ENCODE results near the gene IGF2BP3. TPM values are rescaled to one million over a fixed set of nuclear protein-coding genes. Genes with fewer than 3 reads are reported as not detected.

Gene IGF2BP3
- total RNA-seq, 4 donors from 2014 or later, result 1.1 TPM; not detected in 3

DNA sequence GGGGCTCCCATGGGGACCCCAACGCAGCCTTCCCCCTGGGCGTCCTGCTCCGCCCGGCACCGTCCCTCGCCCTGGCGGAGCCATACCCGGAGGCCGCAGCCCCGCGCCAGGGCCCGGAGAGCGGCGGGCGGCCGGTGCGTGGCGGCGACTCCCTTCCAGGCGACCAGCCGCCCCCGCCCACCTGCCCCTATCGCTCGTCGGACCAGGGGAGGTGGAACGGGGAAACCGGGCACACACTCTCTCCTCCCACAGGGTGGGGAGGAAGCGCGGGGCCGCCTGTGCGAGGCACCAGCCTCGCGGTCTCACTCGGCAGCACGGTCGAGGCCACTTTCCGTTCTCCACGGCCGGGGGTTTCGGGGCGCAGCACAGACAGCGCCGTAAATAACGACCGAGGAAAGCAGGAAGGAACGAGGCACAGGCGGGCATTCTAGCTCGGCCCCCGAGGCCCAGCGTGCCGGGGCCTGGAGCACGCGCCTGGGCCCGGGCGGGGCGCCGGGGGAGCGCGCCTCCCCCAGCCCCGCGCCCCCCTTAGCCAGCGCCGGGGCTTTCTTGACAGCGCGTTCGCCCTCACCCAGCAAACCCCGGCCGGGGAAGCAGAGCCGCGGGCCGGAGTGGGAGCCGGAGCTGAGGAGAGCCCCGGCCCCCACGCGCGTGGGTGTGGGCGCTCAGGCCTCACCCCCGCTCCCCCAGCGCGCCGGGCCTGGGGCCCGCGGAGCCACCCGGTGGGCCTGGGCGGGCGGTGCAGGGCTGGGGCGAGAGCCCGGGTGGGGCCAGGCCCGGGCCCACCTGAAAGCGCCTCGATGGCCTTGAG, 936 bp downstream of the IGF2BP3 start:
- TF ChIP-seq POLR2A (IDR thresholded peaks at IDR 0.05), result no peak
- TF ChIP-seq, protein P1, sequence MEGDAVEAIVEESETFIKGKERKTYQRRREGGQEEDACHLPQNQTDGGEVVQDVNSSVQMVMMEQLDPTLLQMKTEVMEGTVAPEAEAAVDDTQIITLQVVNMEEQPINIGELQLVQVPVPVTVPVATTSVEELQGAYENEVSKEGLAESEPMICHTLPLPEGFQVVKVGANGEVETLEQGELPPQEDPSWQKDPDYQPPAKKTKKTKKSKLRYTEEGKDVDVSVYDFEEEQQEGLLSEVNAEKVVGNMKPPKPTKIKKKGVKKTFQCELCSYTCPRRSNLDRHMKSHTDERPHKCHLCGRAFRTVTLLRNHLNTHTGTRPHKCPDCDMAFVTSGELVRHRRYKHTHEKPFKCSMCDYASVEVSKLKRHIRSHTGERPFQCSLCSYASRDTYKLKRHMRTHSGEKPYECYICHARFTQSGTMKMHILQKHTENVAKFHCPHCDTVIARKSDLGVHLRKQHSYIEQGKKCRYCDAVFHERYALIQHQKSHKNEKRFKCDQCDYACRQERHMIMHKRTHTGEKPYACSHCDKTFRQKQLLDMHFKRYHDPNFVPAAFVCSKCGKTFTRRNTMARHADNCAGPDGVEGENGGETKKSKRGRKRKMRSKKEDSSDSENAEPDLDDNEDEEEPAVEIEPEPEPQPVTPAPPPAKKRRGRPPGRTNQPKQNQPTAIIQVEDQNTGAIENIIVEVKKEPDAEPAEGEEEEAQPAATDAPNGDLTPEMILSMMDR (IDR thresholded peaks at IDR 0.05), result no peak
- H3K4me1 ChIP-seq, result peaks cover 10 to 67% (median 34%) of the 10 kb centered on the region in 4 donors
- peak in 1 of 3 donors; percentile 52 for DNase-seq

DNA sequence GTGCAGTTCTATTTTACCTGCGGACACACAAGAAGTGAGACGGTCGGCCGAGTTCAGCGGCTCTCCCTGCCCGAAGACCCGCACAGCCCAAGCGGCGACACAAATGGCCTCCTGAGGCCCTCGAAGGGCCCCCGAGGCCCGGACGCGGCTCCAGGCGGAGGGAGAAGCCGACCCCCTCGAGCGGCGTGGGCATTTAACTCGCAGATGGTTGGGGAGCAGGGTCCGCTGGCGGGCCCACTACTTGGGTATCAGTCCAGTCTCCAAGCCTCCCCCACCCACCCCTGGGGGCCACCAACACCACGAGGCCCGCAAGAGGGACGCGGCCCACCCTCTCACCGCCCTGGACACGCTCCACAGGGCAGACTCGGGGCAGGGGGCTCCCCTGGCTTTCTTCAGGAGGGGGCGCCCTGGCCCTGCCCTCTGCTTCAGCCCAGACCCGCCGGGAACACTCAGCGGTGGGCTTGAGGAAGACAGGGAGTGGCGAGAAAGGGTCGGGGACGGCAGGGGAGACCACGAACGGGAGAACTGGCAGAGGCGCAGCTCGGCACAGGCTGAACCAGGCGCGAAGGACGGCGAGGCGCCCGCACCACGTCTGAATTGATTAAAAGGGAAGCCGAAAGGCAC, 1.7 kb downstream of the IGF2BP3 start:
- TF ChIP-seq, protein P1 (IDR thresholded peaks at IDR 0.05), result no peak
- no peak for TF ChIP-seq POLR2A (IDR thresholded peaks at IDR 0.05)
- Histone ChIP-seq H3K36me3 (no peaks in the 10 kb centered on the region), H3K27ac (no peak overlapping the region), H3K4me3 (peak overlapping the region in 3 of 4 donors; percentile 34 to 45 (median 40)), H3K4me1 (peaks cover 10 to 60% (median 27%) of the 10 kb centered on the region in 4 donors), H3K9me3 (no peaks in the 10 kb centered on the region), H3K27me3 (peaks cover 0 to 55% of the 10 kb centered on the region in 2 donors)
- DNase-seq, result peak in 1 of 3 donors; percentile 50

More for the DNA sequence above, 936 bp downstream of the IGF2BP3 start:
- peak overlapping the region in 3 of 4 donors; percentile 34 to 45 (median 40) for H3K4me3 ChIP-seq
- H3K9me3 ChIP-seq, result peaks cover 0 to 1% (median 0%) of the 10 kb centered on the region in 4 donors
- no peaks in the 10 kb centered on the region for H3K36me3 ChIP-seq
- no peak overlapping the region for H3K27ac ChIP-seq
- peaks cover 4 to 62% of the 10 kb centered on the region in 2 donors for H3K27me3 ChIP-seq

DNA sequence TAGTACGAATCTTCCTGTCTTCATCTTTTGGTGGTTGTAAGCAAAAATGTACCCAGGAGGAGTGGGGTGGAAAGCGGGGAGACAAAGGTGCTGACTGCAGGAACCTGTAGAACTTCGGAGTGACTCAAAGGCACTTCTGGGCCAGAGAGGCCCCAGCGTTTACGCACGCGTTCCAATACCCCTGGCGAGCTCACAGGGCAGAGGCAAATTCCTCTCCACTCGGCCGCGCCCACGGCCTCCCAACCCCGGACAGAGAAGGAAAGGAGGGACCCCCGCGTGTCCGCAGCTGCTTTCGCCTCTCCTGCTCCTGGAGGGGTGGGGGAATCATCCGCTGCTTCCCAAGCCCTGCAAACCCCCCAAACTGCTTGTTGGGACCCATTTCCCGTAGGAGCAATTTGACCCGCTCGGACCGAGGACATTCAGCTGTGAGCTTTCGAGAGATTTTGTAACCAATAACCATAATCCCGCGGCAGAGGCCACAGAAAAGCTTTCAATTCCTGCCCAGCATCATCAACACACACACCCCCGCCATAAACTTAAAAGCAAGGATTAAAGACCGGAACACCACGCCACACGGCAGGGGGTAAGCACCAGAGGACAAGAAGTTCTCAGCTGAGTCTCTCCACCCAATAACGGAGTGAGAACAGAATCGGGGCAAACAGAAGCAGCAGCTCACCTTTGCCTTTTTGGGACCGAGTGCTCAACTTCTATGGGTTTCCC, 2.3 kb downstream of the IGF2BP3 start:
- TF ChIP-seq POLR2A (IDR thresholded peaks at IDR 0.05), result no peak
- TF ChIP-seq, protein P1 (IDR thresholded peaks at IDR 0.05), result no peak
- peaks cover 0 to 48% of the 10 kb centered on the region in 2 donors for H3K27me3 ChIP-seq
- H3K9me3 ChIP-seq, result no peaks in the 10 kb centered on the region
- peak overlapping the region in 3 of 4 donors; percentile 20 to 45 (median 40) for H3K4me3 ChIP-seq
- no peak overlapping the region for H3K27ac ChIP-seq
- H3K4me1 ChIP-seq, result peaks cover 10 to 55% (median 27%) of the 10 kb centered on the region in 4 donors
- H3K36me3 ChIP-seq, result no peaks in the 10 kb centered on the region
- DNase-seq, result peak in 1 of 3 donors; percentile 54

DNA sequence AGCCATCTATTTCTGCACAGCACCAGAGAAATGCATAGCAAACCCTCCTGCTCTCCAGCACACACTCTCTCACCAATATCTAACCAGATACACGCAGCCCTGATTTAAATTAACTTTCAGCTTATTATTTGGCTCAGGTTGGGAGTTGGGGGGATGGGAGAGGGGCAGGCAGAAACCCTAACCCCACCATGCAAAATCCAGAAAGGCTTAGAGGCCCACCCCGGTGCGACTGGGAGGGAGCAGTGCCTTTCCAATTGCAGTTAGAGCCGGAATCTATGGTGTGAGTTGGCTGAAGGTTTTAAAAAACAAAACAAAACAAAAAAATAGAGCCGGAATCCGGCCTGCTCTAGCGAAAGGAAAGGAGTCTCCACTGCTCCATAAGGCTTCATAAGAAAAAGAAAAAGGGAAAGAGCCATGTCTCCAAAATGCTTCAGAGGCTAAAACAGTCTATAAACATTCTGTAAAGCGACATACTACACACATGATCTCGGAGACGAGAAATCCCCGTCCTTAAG, 2.9 kb downstream of the IGF2BP3 start:
- Histone ChIP-seq H3K27me3 (peaks cover 0 to 45% of the 10 kb centered on the region in 2 donors), H3K36me3 (no peaks in the 10 kb centered on the region), H3K4me3 (no peak overlapping the region), H3K4me1 (peaks cover 10 to 55% (median 27%) of the 10 kb centered on the region in 4 donors), H3K9me3 (no peaks in the 10 kb centered on the region), H3K27ac (no peak overlapping the region)
- DNase-seq, result no peak
- TF ChIP-seq POLR2A (IDR thresholded peaks at IDR 0.05), result no peak
- TF ChIP-seq, protein P1 (IDR thresholded peaks at IDR 0.05), result no peak

DNA sequence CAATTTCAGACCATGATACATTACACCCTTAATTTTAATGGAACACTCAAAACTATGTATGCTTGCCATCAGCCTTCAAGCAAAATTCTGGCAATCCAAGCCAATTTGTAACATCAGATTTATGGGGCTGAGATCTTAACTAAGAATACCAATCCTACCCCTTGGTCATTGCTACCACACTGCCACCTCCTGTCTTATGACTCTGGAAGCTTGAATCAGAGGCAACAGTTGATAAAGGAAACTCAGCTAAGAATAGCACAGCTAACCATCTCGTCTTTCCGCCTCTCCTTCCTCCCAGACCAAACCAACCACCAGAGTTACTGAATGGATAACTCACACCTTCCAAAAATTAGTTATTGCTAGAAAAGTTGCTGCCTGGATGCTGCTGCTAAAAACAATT, 7.4 kb downstream of the IGF2BP3 start:
- no peak for DNase-seq

More for the DNA sequence above, 7.4 kb downstream of the IGF2BP3 start:
- H3K27me3 ChIP-seq, result peaks cover 0 to 2% of the 10 kb centered on the region in 2 donors
- TF ChIP-seq, protein P1 (IDR thresholded peaks at IDR 0.05), result peak in 3 of 6 experiments; percentile 27 to 43 (median 41)
- no peak for TF ChIP-seq POLR2A (IDR thresholded peaks at IDR 0.05)
- H3K9me3 ChIP-seq, result no peaks in the 10 kb centered on the region
- H3K27ac ChIP-seq, result no peak overlapping the region
- no peaks in the 10 kb centered on the region for H3K36me3 ChIP-seq
- no peak overlapping the region for H3K4me3 ChIP-seq
- H3K4me1 ChIP-seq, result peaks cover 0 to 16% (median under 1%) of the 10 kb centered on the region in 4 donors
